Medulla oblongata (tissue), 1 donor: ENCODE data around the gene PHF21A.
"Not testable (repeated sequence)": the region's sequence is repeated elsewhere in the genome, so short reads cannot be mapped to it uniquely, and the experiment has no call there.

Source experiments
- DNase-seq: peaks from one replicate; pipeline ENCODE4 v3.0.0-alpha.2; 2015; ENCODE audit errors: extremely low spot score

The PHF21A gene

GRCh38 chr11:45983471-45983845, 137.8 kb downstream of the PHF21A start:
- no peak for DNase-seq

- DNase-seq: no peak
Observed at GRCh38 chr11:45982656-45983470, 138.4 kb downstream of the PHF21A start.

GRCh38 chr11:45981826-45982225, 139.4 kb downstream of the PHF21A start:
- DNase-seq: not testable (repeated sequence)

GRCh38 chr11:45974806-45975205, 146.4 kb downstream of the PHF21A start:
- no peak for DNase-seq

- DNase-seq: no peak
Observed at GRCh38 chr11:45973601-45974000, 147.7 kb downstream of the PHF21A start.

- no peak for DNase-seq
Observed at GRCh38 chr11:45968901-45969300, 152.4 kb downstream of the PHF21A start.

- DNase-seq: no peak
Observed at GRCh38 chr11:45967506-45967905, 153.7 kb downstream of the PHF21A start.

- peak; percentile 85 for DNase-seq
Observed at GRCh38 chr11:45964911-45965389, 156.3 kb downstream of the PHF21A start.

- no peak for DNase-seq
Observed at GRCh38 chr11:45961751-45962240, 159.5 kb downstream of the PHF21A start.

- DNase-seq: no peak
Observed at GRCh38 chr11:45960387-45961095, 160.7 kb downstream of the PHF21A start.

- no peak for DNase-seq
Observed at GRCh38 chr11:45959851-45960250, 161.4 kb downstream of the PHF21A start.

- peak; percentile 75 for DNase-seq
Observed at GRCh38 chr11:45949992-45950407, 171.3 kb downstream of the PHF21A start.

GRCh38 chr11:45948356-45948755, 172.9 kb downstream of the PHF21A start:
- DNase-seq: peak; percentile 79

- DNase-seq: no peak
Observed at GRCh38 chr11:45947885-45948284, 173.4 kb downstream of the PHF21A start.

GRCh38 chr11:45945397-45945999, 175.8 kb downstream of the PHF21A start:
- DNase-seq: no peak

- DNase-seq: no peak
Observed at GRCh38 chr11:45942381-45942780, 178.9 kb downstream of the PHF21A start.

GRCh38 chr11:45941285-45941684, 180.0 kb downstream of the PHF21A start:
- no peak for DNase-seq

- no peak for DNase-seq
Observed at GRCh38 chr11:45939836-45940235, 181.4 kb downstream of the PHF21A start.

GRCh38 chr11:45937916-45938315, 183.3 kb downstream of the PHF21A start:
- DNase-seq: no peak

GRCh38 chr11:45936511-45937054, 184.7 kb downstream of the PHF21A start:
- no peak for DNase-seq

- DNase-seq: no peak
Observed at GRCh38 chr11:45935349-45936064, 185.7 kb downstream of the PHF21A start.
